Ovary (tissue), 9 donors: Measurements from ENCODE around the gene GATB. TPM values are rescaled to one million over a fixed set of nuclear protein-coding genes. Genes with fewer than 3 reads are reported as not detected.

ENCODE experiments used
- DNase-seq, 5 donors: peaks; one replicate each; pipeline ENCODE4 v3.0.0-alpha.2; 2019 to 2020
- H3K27ac ChIP-seq, 2 donors: fragments of 200-600 bp; one replicate each; pipeline versions ENCODE4 v1.5.1 to v1.8.0; 2019 to 2022
- H3K27me3 ChIP-seq: fragments of 200-600 bp; one replicate; pipeline ENCODE4 v1.8.0; 2022
- H3K36me3 ChIP-seq: fragments of 200-600 bp; sonication (generic); one replicate; pipeline ENCODE4 v1.5.1; 2019
- H3K4me1 ChIP-seq: one replicate; pipeline ENCODE4 v1.8.1; 2013; ENCODE audit warnings: mild to moderate bottlenecking, moderate library complexity; ENCODE audit not compliant: insufficient read depth
- H3K4me3 ChIP-seq: fragments of 200-600 bp; sonication (generic); one replicate; pipeline ENCODE4 v1.5.1; 2017
- H3K9me3 ChIP-seq, 2 donors: fragments of 200-600 bp in 1 of 2; sonication (generic) in 1 of 2; one replicate each; pipeline versions ENCODE4 v1.5.1 to v1.8.1; 2013 to 2019; ENCODE audit warnings: mild to moderate bottlenecking in 1 of 2, moderate library complexity in 1 of 2
- CTCF ChIP-seq, 3 donors: fragments of 450-650 bp in 2 of 3; fragments of 200-600 bp in 1 of 3; IDR thresholded peaks; one replicate each; pipeline versions ENCODE4 v1.5.1 to v1.8.0; 2016 to 2022; ENCODE audit warnings: antibody characterized with exemption in 3 of 3, mild to moderate bottlenecking in 1 of 3
- EP300 ChIP-seq: sonication (generic); formaldehyde crosslinking; IDR thresholded peaks from one replicate; pipeline ENCODE4 v1.6.1; 2017; ENCODE audit warnings: antibody characterized with exemption
- POLR2A ChIP-seq: fragments of 450-650 bp; IDR thresholded peaks from one replicate; pipeline ENCODE4 v1.6.1; 2017; ENCODE audit warnings: antibody characterized with exemption, mild to moderate bottlenecking, moderate library complexity
- WGBS, 3 donors: extraction: QIAGEN DNeasy Blood & Tissue Kit in 1 of 3; methylation state at CpG; one replicate each; pipeline versions ENCODE4 v1.1.5 to v1.1.7; 2013 to 2017; 5-methylcytosine and 5-hydroxymethylcytosine counted together
- intact Hi-C, 4 donors: fragments of 100-400 bp; cut with DNase I; formaldehyde crosslinking; loops; one replicate each; pipeline versions ENCODE4 v1.11.0 to v1.15.1; 2022 to 2023
- polyA plus RNA-seq, 2 donors: library from polyadenylated mRNA; stranded (reverse); fragments of 200-250 nt in 1 of 2; fragments of 350-450 nt in 1 of 2; fragmentation: Illumina TruSeq in 1 of 2; extraction: RNeasy Lipid Tissue Mini Kit (QIAGEN cat#74804) in 1 of 2; gene quantifications; one replicate each; pipeline ENCODE4 v1.2.3, GENCODE V29; 2013 to 2014
- total RNA-seq, 7 donors: library from RNA; depleted of rRNA in 2 of 7; stranded (reverse); fragments of >200 nt in 2 of 7; fragmentation: NEBNext Ultra II Directional in 3 of 7; extraction: Animal tissue kit (Norgen Biotek cat#: 25700) in 3 of 7; gene quantifications; one replicate each; pipeline versions ENCODE4 v1.1.0 to v1.2.4, GENCODE V29; 2016 to 2023
- donor health status: DM: no; HTN: no; CAD: no; lungs with moderate emphysema.
- donor health status: DM: no; HTN: no; CAD: no.
- donor health status: Bipolar disorder and iron deficiency.
- donor health status: DM: yes; HTN: yes; CAD: no.
- donor health status: DM: no; HTN: no; CAD: no.
- donor health status: DM: yes; HTN: yes; CAD: no.

The GATB gene
- total and polyA plus RNA-seq, 9 donors: 10.0 to 21.3 (median 13.0) TPM

GRCh38 chr4:151718984-151719955 lies 41.5 kb downstream of the GATB start:
- no peaks in the 10 kb centered on the region for H3K4me1 ChIP-seq
- TF ChIP-seq POLR2A: no peak
- no peak for TF ChIP-seq EP300
- no peak for TF ChIP-seq CTCF (IDR thresholded peaks at IDR 0.05)
- WGBS, 3 donors: 88 to 92% (median 91%) methylated on average over 19 of the region's 19 CpGs
- H3K36me3 ChIP-seq: no peaks in the 10 kb centered on the region
- H3K9me3 ChIP-seq: no peaks in the 10 kb centered on the region
- no peak overlapping the region for H3K4me3 ChIP-seq
- H3K27ac ChIP-seq: no peak overlapping the region
- no peak for DNase-seq
- no peaks in the 10 kb centered on the region for H3K27me3 ChIP-seq
- intact Hi-C loops: no loop called here

GRCh38 chr4:151717909-151718628 lies 42.7 kb downstream of the GATB start:
- Histone ChIP-seq H3K27ac (no peak overlapping the region), H3K4me1 (no peaks in the 10 kb centered on the region), H3K9me3 (no peaks in the 10 kb centered on the region), H3K27me3 (no peaks in the 10 kb centered on the region), H3K4me3 (no peak overlapping the region), H3K36me3 (no peaks in the 10 kb centered on the region)
- WGBS, 3 donors: 74 to 83% (median 76%) methylated on average over 10 of the region's 10 CpGs
- intact Hi-C loops: no loop called here
- TF ChIP-seq EP300 (no peak), CTCF (IDR thresholded peaks at IDR 0.05) (no peak), POLR2A (no peak)
- DNase-seq: no peak

GRCh38 chr4:151717314-151717713 lies 43.5 kb downstream of the GATB start:
- H3K4me1 ChIP-seq: no peaks in the 10 kb centered on the region
- no peak for DNase-seq
- intact Hi-C loops: no loop called here

More at GRCh38 chr4:151717314-151717713, 43.5 kb downstream of the GATB start:
- TF ChIP-seq CTCF (IDR thresholded peaks at IDR 0.05) (no peak), EP300 (no peak), POLR2A (no peak)
- Histone ChIP-seq H3K36me3 (no peaks in the 10 kb centered on the region), H3K9me3 (no peaks in the 10 kb centered on the region), H3K27ac (no peak overlapping the region), H3K4me3 (no peak overlapping the region), H3K27me3 (no peaks in the 10 kb centered on the region)
- 62 to 76% (median 76%) methylated on average over 2 of the region's 2 CpGs for WGBS, 3 donors
